CD4-positive, alpha-beta T cell treated with Interferon alpha-2 for 1 hour (primary cell): ENCODE measurements around the gene SPRED3.
"Not testable (repeated sequence)": the region's sequence is repeated elsewhere in the genome, so short reads cannot be mapped to it uniquely, and the experiment has no call there.

ENCODE experiments used
- DNase-seq, 2 donors: peaks; one replicate each; pipeline ENCODE4 v3.0.0-alpha.2; 2020 to 2022

SPRED3 gene

GRCh38 chr19:38392707-38393308 is 4.3 kb downstream of the SPRED3 start:
- no peak for DNase-seq

GRCh38 chr19:38394488-38394887 is 6.0 kb downstream of the SPRED3 start:
- peak; percentile 74 to 79 for DNase-seq

- peak; percentile 14 to 46 for DNase-seq
Observed at GRCh38 chr19:38395381-38396114, 7.1 kb downstream of the SPRED3 start.

- DNase-seq, result no peak
Observed at GRCh38 chr19:38399081-38399480, 10.6 kb downstream of the SPRED3 start.

- no peak for DNase-seq
Observed at GRCh38 chr19:38399537-38399936, 11.0 kb downstream of the SPRED3 start.

GRCh38 chr19:38400361-38400760 is 11.9 kb downstream of the SPRED3 start:
- DNase-seq, result no peak

- DNase-seq, result no peak
Observed at GRCh38 chr19:38401148-38401547, 12.7 kb downstream of the SPRED3 start.

- DNase-seq, result no peak
Observed at GRCh38 chr19:38402623-38402966, 14.1 kb downstream of the SPRED3 start.

- DNase-seq, result peak; percentile 98 to 99
Observed at GRCh38 chr19:38402967-38403674, 14.6 kb downstream of the SPRED3 start, which contains the start of gene FAM98C. Gene FAM98C (plus strand): TSS chr19:38403093. CDS start chr19:38403154, 61 bp downstream.

- DNase-seq, result no peak
Observed at GRCh38 chr19:38404858-38405257, 16.4 kb downstream of the SPRED3 start.

GRCh38 chr19:38405276-38405675 is 16.8 kb downstream of the SPRED3 start:
- DNase-seq, result no peak

GRCh38 chr19:38409631-38410133 is 21.2 kb downstream of the SPRED3 start:
- no peak for DNase-seq

GRCh38 chr19:38410407-38410806 is 21.9 kb downstream of the SPRED3 start:
- not testable (repeated sequence) for DNase-seq

- DNase-seq, result no peak
Observed at GRCh38 chr19:38411041-38411712, 22.7 kb downstream of the SPRED3 start.

GRCh38 chr19:38411898-38412297 is 23.4 kb downstream of the SPRED3 start:
- not testable (repeated sequence) for DNase-seq

GRCh38 chr19:38412491-38412890 is 24.0 kb downstream of the SPRED3 start:
- no peak for DNase-seq

- DNase-seq, result no peak
Observed at GRCh38 chr19:38412961-38413360, 24.5 kb downstream of the SPRED3 start.

- DNase-seq, result no peak
Observed at GRCh38 chr19:38413416-38413815, 24.9 kb downstream of the SPRED3 start.

- DNase-seq, result no peak
Observed at GRCh38 chr19:38417146-38417543, 28.6 kb downstream of the SPRED3 start.

- DNase-seq, result peak; percentile 77 to 81
Observed at GRCh38 chr19:38417544-38418506, 29.3 kb downstream of the SPRED3 start.

- no peak for DNase-seq
Observed at GRCh38 chr19:38420935-38421334, 32.4 kb downstream of the SPRED3 start.

- DNase-seq, result no peak
Observed at GRCh38 chr19:38421856-38422255, 33.4 kb downstream of the SPRED3 start.
